Suprapubic skin (tissue), 4 donors: ENCODE results near the gene LAPTM5. TPM values are rescaled to one million over a fixed set of nuclear protein-coding genes. Genes with fewer than 3 reads are reported as not detected.

ENCODE experiments used
- DNase-seq, 2 donors: peaks; one replicate each; pipeline ENCODE4 v3.0.0-alpha.2; 2019; ENCODE audit warnings: low spot score in 2 of 2
- H3K27ac ChIP-seq: fragments of 200-600 bp; sonication (generic); one replicate; pipeline ENCODE4 v1.5.1; 2019
- H3K27me3 ChIP-seq: fragments of 200-600 bp; sonication (generic); one replicate; pipeline ENCODE4 v1.5.1; 2019
- H3K36me3 ChIP-seq: fragments of 200-600 bp; sonication (generic); one replicate; pipeline ENCODE4 v1.5.1; 2019
- H3K4me1 ChIP-seq: fragments of 200-600 bp; sonication (generic); one replicate; pipeline ENCODE4 v1.5.1; 2019
- H3K4me3 ChIP-seq: fragments of 200-600 bp; sonication (generic); one replicate; pipeline ENCODE4 v1.5.1; 2019; ENCODE audit warnings: mild to moderate bottlenecking
- H3K9me3 ChIP-seq: fragments of 200-600 bp; sonication (generic); one replicate; pipeline ENCODE4 v1.5.1; 2019
- CTCF ChIP-seq, 2 donors: fragments of 200-600 bp in 1 of 2; fragments of 450-650 bp in 1 of 2; sonication (generic) in 1 of 2; IDR thresholded peaks; one replicate each; pipeline ENCODE4 v1.5.1; 2016 to 2019; ENCODE audit warnings: antibody characterized with exemption in 2 of 2, mild to moderate bottlenecking in 1 of 2, moderate library complexity in 1 of 2
- EP300 ChIP-seq: sonication (generic); formaldehyde crosslinking; IDR thresholded peaks from one replicate; pipeline ENCODE4 v1.6.1; 2017; ENCODE audit warnings: antibody characterized with exemption
- POLR2A ChIP-seq, 2 donors: fragments of 450-650 bp; IDR thresholded peaks; one replicate each; pipeline ENCODE4 v1.6.1; 2017; ENCODE audit warnings: antibody characterized with exemption in 2 of 2, mild to moderate bottlenecking in 2 of 2, moderate library complexity in 2 of 2
- POLR2AphosphoS5 ChIP-seq, 3 donors: sonication (generic); formaldehyde crosslinking; IDR thresholded peaks; one replicate each; pipeline ENCODE4 v1.6.1; 2017; ENCODE audit warnings: antibody characterized with exemption in 3 of 3
- WGBS: methylation state at CpG from one replicate; pipeline ENCODE4 v1.1.5; 2018; 5-methylcytosine and 5-hydroxymethylcytosine counted together
- total RNA-seq, 4 donors: library from RNA; depleted of rRNA; stranded (reverse); fragments of >200 nt; gene quantifications; one replicate each; pipeline ENCODE4 v1.1.0, GENCODE V29; 2016

Gene LAPTM5
- total RNA-seq, 4 donors from 2014 or later, result 9.9 to 13.7 (median 12.2) TPM

GRCh38 chr1:30718636-30719405 is 38.8 kb downstream of the LAPTM5 start:
- Histone ChIP-seq H3K4me1 (peaks cover 20% of the 10 kb centered on the region), H3K9me3 (no peaks in the 10 kb centered on the region), H3K36me3 (peaks cover 22% of the 10 kb centered on the region), H3K4me3 (peak overlapping the region; percentile 50), H3K27me3 (no peaks in the 10 kb centered on the region), H3K27ac (peak overlapping the region; percentile 91)
- no peak for TF ChIP-seq EP300
- peak; percentile 96 to 98 for TF ChIP-seq CTCF (IDR thresholded peaks at IDR 0.05)
- peak in 2 of 3 donors; percentile 73 to 78 for TF ChIP-seq POLR2AphosphoS5 (IDR thresholded peaks at IDR 0.05)
- peak in 1 of 2 donors; percentile 78 for TF ChIP-seq POLR2A (IDR thresholded peaks at IDR 0.05)
- DNase-seq, result peak; percentile 91 to 93
- WGBS, result 2% methylated on average over 10 of the region's 66 CpGs

GRCh38 chr1:30718091-30718635 is 39.4 kb downstream of the LAPTM5 start:
- Histone ChIP-seq H3K27ac (peak overlapping the region; percentile 62), H3K9me3 (no peaks in the 10 kb centered on the region), H3K36me3 (peaks cover 15% of the 10 kb centered on the region), H3K4me3 (peak overlapping the region; percentile 50), H3K4me1 (peaks cover 20% of the 10 kb centered on the region), H3K27me3 (no peaks in the 10 kb centered on the region)
- WGBS, result 2% methylated on average over 39 of the region's 50 CpGs
- DNase-seq, result peak; percentile 99 to 100
- no peak for TF ChIP-seq CTCF (IDR thresholded peaks at IDR 0.05)
- TF ChIP-seq EP300, result no peak
- TF ChIP-seq POLR2AphosphoS5 (IDR thresholded peaks at IDR 0.05), result no peak
- no peak for TF ChIP-seq POLR2A (IDR thresholded peaks at IDR 0.05)

- WGBS, result no CpG with 5 or more reads among the region's 8 CpGs
- Histone ChIP-seq H3K4me3 (no peak overlapping the region), H3K36me3 (peaks cover 1% of the 10 kb centered on the region), H3K9me3 (no peaks in the 10 kb centered on the region), H3K4me1 (peaks cover 17% of the 10 kb centered on the region), H3K27ac (no peak overlapping the region), H3K27me3 (no peaks in the 10 kb centered on the region)
- DNase-seq, result no peak
- TF ChIP-seq POLR2AphosphoS5 (IDR thresholded peaks at IDR 0.05), result no peak
- TF ChIP-seq POLR2A (IDR thresholded peaks at IDR 0.05), result no peak
- no peak for TF ChIP-seq CTCF (IDR thresholded peaks at IDR 0.05)
- TF ChIP-seq EP300, result no peak
Measured at GRCh38 chr1:30716646-30717045, 40.9 kb downstream of the LAPTM5 start.

- H3K27me3 ChIP-seq, result no peaks in the 10 kb centered on the region
- no peak overlapping the region for H3K27ac ChIP-seq
- H3K9me3 ChIP-seq, result no peaks in the 10 kb centered on the region
- DNase-seq, result no peak
- 97% methylated on average over 10 of the region's 11 CpGs for WGBS
- no peak overlapping the region for H3K4me3 ChIP-seq
- TF ChIP-seq POLR2A (IDR thresholded peaks at IDR 0.05) (no peak), POLR2AphosphoS5 (IDR thresholded peaks at IDR 0.05) (no peak), EP300 (no peak), CTCF (IDR thresholded peaks at IDR 0.05) (no peak)
- H3K36me3 ChIP-seq, result no peaks in the 10 kb centered on the region
- peaks cover 17% of the 10 kb centered on the region for H3K4me1 ChIP-seq
Measured at GRCh38 chr1:30715886-30716285, 41.7 kb downstream of the LAPTM5 start.

GRCh38 chr1:30715216-30715615 is 42.4 kb downstream of the LAPTM5 start:
- no peaks in the 10 kb centered on the region for H3K9me3 ChIP-seq
- peaks cover 17% of the 10 kb centered on the region for H3K4me1 ChIP-seq
- no peak for TF ChIP-seq POLR2AphosphoS5 (IDR thresholded peaks at IDR 0.05)
- no peak for TF ChIP-seq EP300
- TF ChIP-seq CTCF (IDR thresholded peaks at IDR 0.05), result peak in 1 of 2 donors; percentile 6
- H3K27me3 ChIP-seq, result no peaks in the 10 kb centered on the region
- 79% methylated on average over 2 of the region's 2 CpGs for WGBS
- no peak for DNase-seq
- no peaks in the 10 kb centered on the region for H3K36me3 ChIP-seq
- no peak overlapping the region for H3K27ac ChIP-seq
- no peak overlapping the region for H3K4me3 ChIP-seq
